Left lung (tissue), 10 donors: ENCODE measurements around the gene ADD2. TPM values are rescaled to one million over a fixed set of nuclear protein-coding genes. Genes with fewer than 3 reads are reported as not detected.

Experiments used
- ATAC-seq: fragments of 200-7000 bp; cut with Tn5 transposase; one replicate; pipeline ENCODE4 v1.9.1; 2020; ENCODE audit warnings: moderate library complexity
- DNase-seq, 4 donors: peaks; one replicate each; pipeline ENCODE4 v3.0.0-alpha.2; 2013 to 2020
- H3K27ac ChIP-seq, 2 donors: fragments of 200-600 bp; sonication (generic) in 1 of 2; one replicate each; pipeline versions ENCODE4 v1.5.0 to v1.8.0; 2020 to 2021
- H3K27me3 ChIP-seq, 2 donors: fragments of 200-600 bp; sonication (generic) in 1 of 2; one replicate each; pipeline versions ENCODE4 v1.5.0 to v1.8.0; 2020 to 2021
- H3K36me3 ChIP-seq, 2 donors: fragments of 200-600 bp; sonication (generic) in 1 of 2; one replicate each; pipeline versions ENCODE4 v1.5.0 to v1.8.0; 2020 to 2021
- H3K4me1 ChIP-seq, 2 donors: fragments of 200-600 bp; one replicate each; pipeline ENCODE4 v1.8.0; 2021
- H3K4me3 ChIP-seq, 2 donors: fragments of 200-600 bp; sonication (generic) in 1 of 2; one replicate each; pipeline versions ENCODE4 v1.5.0 to v1.8.0; 2020 to 2021; ENCODE audit warnings: mild to moderate bottlenecking in 1 of 2
- H3K9me3 ChIP-seq, 2 donors: fragments of 200-600 bp; sonication (generic) in 1 of 2; one replicate each; pipeline versions ENCODE4 v1.5.0 to v1.8.0; 2020 to 2021
- intact Hi-C, 2 donors: fragments of 100-400 bp; cut with DNase I; formaldehyde crosslinking; loops; one replicate each; pipeline versions ENCODE4 v1.11.2 to v1.14.2; 2022
- polyA plus RNA-seq, 6 donors: library from polyadenylated mRNA; unstranded; fragments of 120-200 nt; gene quantifications; one replicate each; pipeline ENCODE4 v1.2.1, GENCODE V29; 2013; ENCODE audit not compliant: insufficient read length in 6 of 6
- total RNA-seq, 2 donors: library from RNA; stranded (reverse); fragmentation: NEBNext Ultra II Directional; extraction: Animal tissue kit (Norgen Biotek cat#: 25700); gene quantifications; one replicate each; pipeline ENCODE4 v1.2.1, GENCODE V29; 2021
- TF ChIP-seq, protein P1 (sequence below), 2 donors: fragments of 200-600 bp; sonication (generic) in 1 of 2; IDR thresholded peaks; one replicate each; pipeline versions ENCODE4 v1.5.0 to v1.8.0; 2021; ENCODE audit warnings: antibody characterized with exemption in 2 of 2
- donor health status: DM: no; HTN: yes; CAD: no.
- donor health status: DM: no; HTN: no; CAD: no.

ADD2 gene
- total and polyA plus RNA-seq, 8 donors = 0.92 to 12.2 (median 6.5) TPM

DNA sequence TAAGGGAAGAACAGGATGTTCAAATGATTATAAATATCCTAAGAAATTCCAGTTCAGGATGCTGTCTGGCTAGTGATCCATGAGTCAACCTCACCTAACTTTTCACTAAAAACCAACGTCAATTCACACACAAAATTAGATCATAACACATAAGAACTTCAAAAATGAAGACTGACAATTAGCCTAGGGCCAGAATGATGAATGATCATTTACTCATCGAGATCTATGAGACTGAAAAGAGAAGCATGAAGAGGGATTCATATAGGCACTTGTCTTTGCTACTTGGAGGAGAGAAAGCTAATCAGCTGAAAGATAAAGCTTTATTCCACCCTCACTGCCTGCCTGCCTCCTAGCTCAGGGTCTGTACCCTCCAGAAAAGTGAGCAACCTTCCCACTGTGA, 29.8 kb downstream of the ADD2 start:
- peaks cover 0 to 33% of the 10 kb centered on the region in 2 donors for H3K27me3 ChIP-seq
- TF ChIP-seq, protein P1, sequence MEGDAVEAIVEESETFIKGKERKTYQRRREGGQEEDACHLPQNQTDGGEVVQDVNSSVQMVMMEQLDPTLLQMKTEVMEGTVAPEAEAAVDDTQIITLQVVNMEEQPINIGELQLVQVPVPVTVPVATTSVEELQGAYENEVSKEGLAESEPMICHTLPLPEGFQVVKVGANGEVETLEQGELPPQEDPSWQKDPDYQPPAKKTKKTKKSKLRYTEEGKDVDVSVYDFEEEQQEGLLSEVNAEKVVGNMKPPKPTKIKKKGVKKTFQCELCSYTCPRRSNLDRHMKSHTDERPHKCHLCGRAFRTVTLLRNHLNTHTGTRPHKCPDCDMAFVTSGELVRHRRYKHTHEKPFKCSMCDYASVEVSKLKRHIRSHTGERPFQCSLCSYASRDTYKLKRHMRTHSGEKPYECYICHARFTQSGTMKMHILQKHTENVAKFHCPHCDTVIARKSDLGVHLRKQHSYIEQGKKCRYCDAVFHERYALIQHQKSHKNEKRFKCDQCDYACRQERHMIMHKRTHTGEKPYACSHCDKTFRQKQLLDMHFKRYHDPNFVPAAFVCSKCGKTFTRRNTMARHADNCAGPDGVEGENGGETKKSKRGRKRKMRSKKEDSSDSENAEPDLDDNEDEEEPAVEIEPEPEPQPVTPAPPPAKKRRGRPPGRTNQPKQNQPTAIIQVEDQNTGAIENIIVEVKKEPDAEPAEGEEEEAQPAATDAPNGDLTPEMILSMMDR (IDR thresholded peaks at IDR 0.05) = no peak
- ATAC-seq (no peak), DNase-seq (no peak)
- H3K9me3 ChIP-seq = no peaks in the 10 kb centered on the region
- H3K4me1 ChIP-seq = no peaks in the 10 kb centered on the region
- intact Hi-C loops = no loop called here
- H3K4me3 ChIP-seq = no peak overlapping the region
- H3K36me3 ChIP-seq = no peaks in the 10 kb centered on the region
- H3K27ac ChIP-seq = no peak overlapping the region

DNA sequence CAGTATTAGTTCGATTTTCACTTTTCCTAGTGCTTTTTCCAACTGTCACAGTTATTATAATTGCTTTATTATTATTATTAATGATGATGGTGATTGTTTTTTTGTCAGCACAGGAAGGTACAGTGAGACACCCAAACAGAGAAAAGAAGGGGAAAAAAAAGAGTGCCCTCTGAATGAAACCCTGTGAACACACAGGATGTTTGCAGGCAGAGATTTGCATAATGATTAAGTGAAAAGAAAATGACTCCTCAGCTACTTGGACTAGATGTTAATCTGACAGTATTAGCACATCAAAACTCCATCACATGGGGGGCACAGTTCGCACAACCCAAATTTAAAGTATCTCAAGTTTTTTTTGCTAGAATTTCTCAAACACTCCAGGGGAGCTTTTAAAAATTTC, 32.9 kb downstream of the ADD2 start:
- Histone ChIP-seq H3K27ac (no peak overlapping the region), H3K27me3 (peaks cover 0 to 39% of the 10 kb centered on the region in 2 donors), H3K4me1 (no peaks in the 10 kb centered on the region), H3K4me3 (no peak overlapping the region), H3K9me3 (no peaks in the 10 kb centered on the region), H3K36me3 (no peaks in the 10 kb centered on the region)
- intact Hi-C loops = no loop called here
- no peak for DNase-seq
- ATAC-seq = no peak
- TF ChIP-seq, protein P1 (IDR thresholded peaks at IDR 0.05) = no peak

DNA sequence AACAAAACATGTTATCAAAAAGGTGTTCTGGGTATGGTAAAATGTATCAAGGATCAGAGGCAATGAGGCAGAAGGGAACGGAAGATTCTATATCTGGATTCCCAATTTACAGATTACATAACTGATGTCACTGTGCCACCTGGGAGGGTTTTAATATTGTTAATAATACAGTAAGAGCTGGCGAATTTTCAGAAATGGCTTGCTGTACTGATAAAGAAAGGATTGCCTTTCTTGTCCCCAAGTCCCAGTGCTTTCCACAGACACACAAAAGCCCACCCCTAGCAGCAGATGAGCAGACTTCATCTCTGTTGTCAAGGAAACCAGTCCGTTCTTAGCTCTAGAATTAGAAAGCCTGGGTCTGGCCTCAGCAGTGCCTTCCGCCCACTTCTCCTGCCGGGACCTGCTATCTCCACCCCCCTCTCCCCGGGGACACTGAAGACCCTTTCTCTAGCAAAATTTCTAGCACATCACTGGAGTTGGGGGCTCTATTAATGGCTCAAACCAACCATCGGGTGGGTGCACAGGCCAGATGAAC, 34.3 kb downstream of the ADD2 start:
- peaks cover 0 to 39% of the 10 kb centered on the region in 2 donors for H3K27me3 ChIP-seq
- H3K36me3 ChIP-seq = no peaks in the 10 kb centered on the region
- no peaks in the 10 kb centered on the region for H3K9me3 ChIP-seq
- no peak overlapping the region for H3K4me3 ChIP-seq
- TF ChIP-seq, protein P1 (IDR thresholded peaks at IDR 0.05) = no peak
- intact Hi-C loops = no loop called here
- ATAC-seq = no peak
- H3K27ac ChIP-seq = no peak overlapping the region
- no peak for DNase-seq
- no peaks in the 10 kb centered on the region for H3K4me1 ChIP-seq

DNA sequence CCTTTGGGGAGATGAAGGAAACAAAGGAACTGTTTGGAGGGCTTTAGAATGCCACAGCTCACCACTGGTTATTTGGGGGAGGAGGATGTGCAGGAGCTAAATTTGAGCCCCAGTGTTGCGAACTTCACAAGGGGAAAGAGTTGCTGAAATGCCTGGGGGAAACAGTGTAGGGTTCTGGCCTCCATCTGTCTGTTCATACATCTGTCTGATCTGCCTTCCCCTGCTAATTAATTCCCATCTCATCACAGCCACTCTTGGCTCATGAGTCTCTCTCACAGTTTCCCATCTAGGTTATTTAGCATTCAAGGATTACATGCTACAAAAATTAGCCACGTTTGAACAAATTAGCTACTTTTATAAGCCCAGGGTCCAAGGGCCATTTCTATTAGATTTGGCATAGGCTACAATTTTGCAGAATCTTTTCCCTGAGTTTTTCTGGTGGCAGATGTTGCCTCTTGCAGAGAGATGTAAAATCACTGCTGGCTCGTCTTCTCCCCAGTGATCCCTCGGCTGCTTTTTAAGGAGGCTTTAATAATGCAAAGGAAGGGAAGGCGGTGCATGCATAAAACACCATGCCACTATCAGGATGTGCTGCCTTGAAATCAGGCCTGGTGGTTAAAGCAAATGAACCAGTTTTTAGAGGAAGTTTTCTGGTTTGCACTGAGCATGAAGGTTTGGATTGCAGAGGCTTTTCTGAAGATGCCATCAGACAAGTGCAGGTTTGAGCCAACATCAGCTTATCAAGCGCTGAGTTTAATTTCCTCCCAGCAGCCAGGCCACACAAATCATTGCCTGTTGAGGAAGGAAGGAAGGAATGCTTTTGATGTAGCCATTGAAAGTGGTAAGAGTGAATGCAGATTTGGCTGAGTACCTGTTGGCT, 35.0 kb downstream of the ADD2 start:
- no peak overlapping the region for H3K27ac ChIP-seq
- peaks cover 0 to 33% of the 10 kb centered on the region in 2 donors for H3K27me3 ChIP-seq
- no peak overlapping the region for H3K4me3 ChIP-seq
- intact Hi-C loops = no loop called here
- no peaks in the 10 kb centered on the region for H3K36me3 ChIP-seq
- ATAC-seq = no peak
- H3K9me3 ChIP-seq = no peaks in the 10 kb centered on the region
- TF ChIP-seq, protein P1 (IDR thresholded peaks at IDR 0.05) = no peak
- no peaks in the 10 kb centered on the region for H3K4me1 ChIP-seq
- DNase-seq = no peak

DNA sequence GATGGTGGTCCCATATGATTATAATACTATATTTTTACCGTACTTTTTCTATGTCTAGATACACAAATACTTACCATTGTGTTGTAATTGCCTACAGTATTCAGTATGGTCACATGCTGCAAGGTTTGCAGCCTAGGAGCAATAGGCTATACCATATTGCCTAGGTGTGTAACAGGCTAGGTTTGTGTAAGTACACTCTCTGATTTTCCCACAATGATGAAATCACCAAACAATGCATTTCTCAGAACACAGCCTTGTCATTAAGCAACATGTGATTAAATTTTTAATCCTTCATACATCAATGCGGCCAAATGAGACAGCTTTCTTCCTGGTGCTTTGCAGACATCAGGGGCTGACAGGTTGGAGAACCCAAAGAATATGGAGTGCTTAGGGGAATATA, 37.3 kb downstream of the ADD2 start:
- no peak for ATAC-seq
- no peak overlapping the region for H3K4me3 ChIP-seq
- TF ChIP-seq, protein P1 (IDR thresholded peaks at IDR 0.05) = no peak
- DNase-seq = no peak
- intact Hi-C loops = no loop called here
- H3K36me3 ChIP-seq = no peaks in the 10 kb centered on the region
- no peak overlapping the region for H3K27ac ChIP-seq
- H3K4me1 ChIP-seq = no peaks in the 10 kb centered on the region
- H3K27me3 ChIP-seq = peaks cover 0 to 27% of the 10 kb centered on the region in 2 donors
- H3K9me3 ChIP-seq = no peaks in the 10 kb centered on the region
